HG03175 (cell line): ENCODE measurements around the gene TRAF3.
A peak's percentile ranks its signal among the peaks of the same experiment; 100 is the strongest.
"Not testable (repeated sequence)": the region's sequence is repeated elsewhere in the genome, so short reads cannot be mapped to it uniquely, and the experiment has no call there.

Experiments
- ATAC-seq: cut with Tn5 transposase; IDR thresholded peaks from one replicate; pipeline ENCODE4 v1.9.1; 2021; ENCODE audit warnings: mild to moderate bottlenecking, moderate library complexity; ENCODE audit not compliant: unreplicated experiment

Gene TRAF3

GRCh38 chr14:102750376-102750775 lies 26.9 kb upstream of the TRAF3 start:
- no peak for ATAC-seq

- no peak for ATAC-seq
These were observed 26.2 kb upstream of the TRAF3 start for GRCh38 chr14:102751088-102751487.

GRCh38 chr14:102752239-102752847 lies 24.9 kb upstream of the TRAF3 start:
- ATAC-seq, result no peak

GRCh38 chr14:102754370-102755262 lies 22.6 kb upstream of the TRAF3 start:
- no peak for ATAC-seq

DNA sequence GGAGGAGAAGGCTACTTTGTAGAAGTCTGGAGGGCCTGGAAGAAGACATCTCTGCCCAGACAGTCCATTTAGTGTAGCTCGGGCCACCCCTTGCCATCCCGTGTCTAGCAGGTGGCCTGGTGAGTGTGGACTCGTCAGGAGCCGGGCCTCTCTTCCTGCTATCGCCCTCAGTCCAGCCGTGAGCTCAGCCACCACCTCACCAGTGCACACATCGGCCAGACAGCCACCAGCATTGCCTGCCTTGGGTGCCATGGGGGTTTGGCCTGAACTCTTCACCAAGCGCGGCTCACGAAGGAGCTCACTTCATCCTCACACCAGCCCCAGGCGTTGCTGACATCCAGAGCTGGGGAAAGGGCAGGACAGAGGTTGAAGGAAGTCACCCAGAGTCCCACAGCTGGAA lies 19.6 kb upstream of the TRAF3 start:
- ATAC-seq, result no peak

DNA sequence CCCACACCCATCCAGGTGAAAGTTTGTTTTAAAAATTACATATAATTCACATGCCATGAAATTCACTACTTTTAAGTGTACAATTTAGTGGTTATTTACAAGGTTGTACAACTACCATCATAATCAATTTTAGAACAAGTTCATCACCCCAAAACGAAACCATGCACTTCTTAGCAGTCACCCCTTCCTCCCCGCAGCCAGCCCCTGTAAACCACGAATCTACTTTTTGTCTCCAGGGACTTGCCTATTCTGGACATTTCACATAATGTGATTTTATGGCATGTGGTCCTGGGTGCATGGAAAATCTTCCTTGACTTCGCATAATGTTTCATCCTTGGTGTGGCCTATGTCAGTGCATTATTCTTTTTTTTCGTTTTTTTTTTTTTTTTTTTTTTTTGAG lies 19.2 kb upstream of the TRAF3 start:
- no peak for ATAC-seq

DNA sequence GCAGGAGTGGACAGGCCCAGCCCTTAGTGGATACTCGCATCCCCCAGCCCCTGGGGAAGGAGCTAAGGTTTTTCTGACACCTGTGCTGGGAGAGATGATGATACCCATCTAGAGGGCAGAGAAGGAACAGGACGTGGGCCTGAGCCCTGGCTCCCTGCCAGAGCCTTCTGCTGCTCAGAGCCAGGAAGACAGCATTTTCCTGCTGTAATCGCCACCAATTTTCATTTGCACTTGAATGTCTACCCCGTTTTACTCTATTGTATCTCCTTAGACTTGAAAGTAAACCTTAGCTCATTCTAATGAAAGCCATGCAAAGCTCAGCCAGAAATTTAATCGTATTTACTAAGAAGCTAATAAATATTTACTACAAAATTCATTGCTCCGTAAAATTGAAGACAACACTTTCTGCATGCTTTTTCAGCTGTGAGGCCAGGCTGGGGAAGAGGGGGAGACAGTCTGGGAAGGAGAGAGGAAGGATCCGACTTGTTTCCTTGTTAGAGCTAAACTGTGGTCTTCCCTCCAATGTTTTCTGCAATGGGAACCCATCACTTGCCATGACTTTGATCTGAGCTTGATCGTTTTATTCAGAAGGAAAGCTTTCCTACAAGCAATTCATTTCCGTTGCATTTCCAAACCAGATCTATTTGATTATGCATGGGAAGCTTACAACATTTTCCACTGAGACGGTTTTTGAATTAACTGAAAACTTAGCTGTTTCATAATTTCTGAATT lies 17.6 kb upstream of the TRAF3 start:
- no peak for ATAC-seq

GRCh38 chr14:102760496-102761193 lies 16.6 kb upstream of the TRAF3 start:
- ATAC-seq, result no peak

DNA sequence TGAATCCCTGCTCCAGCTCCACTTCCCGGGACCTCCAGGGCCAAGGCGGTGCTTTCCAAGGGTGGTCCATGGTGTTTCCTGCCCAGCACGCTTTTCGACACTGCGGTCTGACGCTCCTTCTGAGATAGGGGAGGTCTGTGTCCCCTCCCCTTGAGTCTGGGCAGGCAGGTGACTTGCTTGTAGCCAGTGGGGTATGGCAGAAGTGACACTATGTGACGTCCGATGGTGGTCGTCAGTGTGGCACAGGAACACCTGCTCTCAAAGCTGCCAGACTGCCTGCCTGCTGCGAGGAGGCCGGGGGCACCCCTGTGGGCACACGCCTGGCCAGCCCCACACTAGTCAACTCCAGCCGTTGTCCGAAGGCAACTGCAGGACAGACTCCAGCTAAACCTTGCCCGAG lies 16.0 kb upstream of the TRAF3 start:
- ATAC-seq, result no peak

- ATAC-seq, result peak; percentile 52
These were observed 13.0 kb upstream of the TRAF3 start for GRCh38 chr14:102764220-102764671.

DNA sequence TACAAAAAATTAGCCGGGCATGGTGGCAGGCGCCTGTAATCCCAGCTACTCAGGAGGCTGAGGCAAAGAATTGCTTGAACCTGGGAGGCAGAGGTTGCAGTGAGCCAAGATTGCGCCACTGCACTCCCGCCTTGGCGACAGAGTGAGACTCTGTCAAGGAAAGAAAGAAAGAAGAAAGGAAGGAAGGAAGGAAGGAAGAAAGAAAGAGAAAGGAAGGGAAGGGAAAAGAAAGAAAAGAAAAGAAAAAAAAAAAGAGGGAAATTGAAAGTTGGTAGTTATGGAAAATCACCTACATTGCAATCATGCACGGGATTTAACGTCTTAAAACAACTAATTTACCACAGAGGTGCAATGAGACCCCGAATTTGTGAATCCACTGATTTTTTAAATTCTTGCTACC lies 11.5 kb upstream of the TRAF3 start:
- ATAC-seq, result not testable (repeated sequence)

DNA sequence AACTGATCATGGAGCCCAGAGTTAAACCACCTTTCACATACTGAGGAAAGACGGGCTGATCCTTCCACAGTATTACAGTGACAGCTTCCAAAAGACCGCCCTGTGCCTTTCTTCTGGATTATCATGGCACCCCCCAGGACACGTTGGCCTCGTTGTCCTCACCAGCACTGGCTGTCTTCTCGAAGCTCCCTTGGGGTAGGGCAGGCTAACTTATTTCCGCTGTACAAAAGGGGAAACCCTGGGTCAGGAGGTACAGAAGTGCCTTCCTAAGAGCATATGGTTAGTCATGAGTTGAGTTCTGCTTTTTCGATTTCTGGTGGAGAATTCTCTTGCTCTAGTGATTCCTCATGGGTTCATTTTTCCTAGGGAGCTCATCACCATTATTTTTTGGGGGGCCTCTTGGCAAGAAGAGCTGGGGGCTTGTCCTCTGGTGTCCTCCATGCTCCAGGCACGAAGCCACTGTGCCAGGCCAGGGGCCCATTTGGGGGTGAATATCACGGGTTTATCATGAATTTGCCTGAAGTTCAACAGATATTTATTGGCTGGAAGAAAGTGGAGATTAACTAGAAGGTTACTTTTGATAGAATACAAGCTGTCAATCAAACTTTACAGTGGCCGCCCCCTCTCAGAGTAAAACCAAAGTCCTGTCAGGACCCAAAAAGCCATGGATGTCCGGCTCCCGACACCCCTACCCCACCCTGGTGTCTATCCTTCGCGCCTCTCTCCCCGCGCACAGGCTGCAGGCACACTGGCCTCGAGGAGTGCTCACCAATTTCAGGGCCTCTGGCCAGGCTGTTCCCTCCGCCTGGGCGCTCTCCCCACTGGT lies 8.8 kb upstream of the TRAF3 start:
- ATAC-seq, result peak; percentile 66

- ATAC-seq, result no peak
These were observed 8.3 kb upstream of the TRAF3 start for GRCh38 chr14:102769049-102769327.

DNA sequence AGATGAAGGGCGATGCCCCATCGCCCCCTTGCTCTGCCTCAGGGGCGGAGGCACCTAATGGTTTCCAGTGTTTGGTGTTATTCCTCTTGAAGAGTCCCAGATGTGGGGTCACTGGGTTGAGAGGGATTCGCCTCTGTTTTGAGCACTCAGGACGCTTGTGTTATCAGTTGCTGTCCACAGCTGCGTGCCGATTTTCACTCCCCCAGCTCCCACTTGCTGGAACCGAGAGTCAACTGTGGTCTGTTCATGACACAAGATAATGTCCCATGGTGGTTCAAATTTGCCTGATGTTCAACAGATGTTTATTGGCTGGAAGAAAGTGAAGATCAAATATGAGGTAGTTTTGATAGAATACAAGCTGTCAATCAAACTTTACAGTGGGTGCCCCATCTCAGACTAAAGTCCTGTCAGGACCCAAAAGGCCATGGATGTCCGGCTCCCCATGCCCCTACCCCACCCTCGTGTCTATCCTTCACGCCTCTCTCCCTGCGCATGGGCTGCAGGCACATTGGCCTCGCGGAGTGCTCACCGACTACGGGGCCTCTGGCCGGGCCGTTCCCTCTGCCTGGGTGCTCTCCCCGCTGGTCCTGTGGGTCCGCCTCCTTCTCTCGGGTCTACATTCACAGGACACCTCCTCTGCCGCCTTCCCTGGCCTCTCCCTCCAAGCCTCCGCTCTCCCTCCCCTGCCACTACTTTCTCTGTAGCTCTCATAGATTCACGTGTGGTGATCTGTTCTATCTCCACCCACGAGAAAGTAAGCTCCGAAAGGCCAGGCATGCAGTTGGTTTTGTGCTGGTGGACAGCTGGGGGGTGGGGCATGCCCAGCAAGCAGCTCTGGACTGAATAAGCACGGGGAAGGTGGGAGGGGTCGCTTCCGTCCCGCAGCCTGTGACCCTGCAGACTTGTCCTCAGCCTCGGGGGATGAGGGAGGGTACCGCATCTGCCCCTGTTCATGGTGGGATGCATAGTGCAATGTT lies 6.8 kb upstream of the TRAF3 start:
- no peak for ATAC-seq

DNA sequence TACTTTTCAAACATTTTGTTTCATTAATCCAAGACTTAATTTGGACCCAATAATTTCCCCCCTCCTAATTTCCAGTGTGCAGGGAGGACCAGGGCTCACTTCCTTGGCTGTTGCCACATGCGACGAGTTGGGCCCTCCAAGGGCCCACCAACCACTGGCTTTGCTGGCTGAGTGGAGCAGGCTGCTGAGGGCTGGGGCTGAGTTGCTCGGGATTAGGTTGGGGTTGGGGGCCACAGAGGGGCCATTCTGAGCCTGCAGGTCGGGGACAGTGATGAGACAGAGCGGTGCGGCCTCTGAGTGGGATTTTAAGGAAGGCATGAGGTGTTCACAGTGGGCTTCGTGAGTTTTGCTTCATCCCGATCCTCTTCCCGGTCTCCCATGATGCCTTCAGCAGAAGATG lies 6.1 kb upstream of the TRAF3 start:
- ATAC-seq, result no peak

GRCh38 chr14:102772781-102773570 lies 4.3 kb upstream of the TRAF3 start:
- ATAC-seq, result no peak

DNA sequence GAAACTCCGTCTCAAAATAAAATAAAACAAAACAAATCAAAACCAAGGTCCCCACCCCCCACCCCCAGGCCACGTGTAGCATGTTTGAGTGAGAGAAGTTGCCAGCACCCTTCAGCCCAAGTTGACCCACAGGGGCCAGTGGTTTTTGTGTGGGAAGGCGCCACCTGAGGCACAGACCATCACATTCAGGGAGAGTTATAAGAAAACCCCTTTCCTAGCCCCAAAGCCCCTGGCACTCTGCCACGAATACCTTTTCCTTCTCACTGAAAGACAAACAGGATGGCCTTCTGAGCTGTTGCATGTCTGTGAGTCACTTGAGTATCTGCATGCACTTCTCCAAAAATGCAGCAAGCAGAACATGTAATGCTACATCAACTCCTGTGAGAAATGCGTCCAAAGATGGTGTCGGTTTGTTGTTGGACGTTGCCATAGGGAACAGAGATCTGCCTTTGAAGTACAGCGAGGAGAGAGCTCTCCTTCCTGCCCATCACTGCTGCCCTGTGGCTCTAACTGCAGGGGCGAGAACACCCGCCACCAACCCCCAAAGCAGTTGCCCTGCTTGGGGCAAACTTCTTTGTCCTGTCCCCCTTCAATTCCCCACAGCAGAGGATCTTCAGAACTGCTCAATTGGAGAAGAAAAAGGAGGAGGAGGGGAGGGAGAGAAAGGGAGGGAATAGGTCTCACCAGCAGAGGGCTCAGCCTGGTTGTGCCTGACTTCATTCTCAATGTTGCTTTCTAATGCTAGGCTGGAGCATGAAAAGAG lies 2.7 kb upstream of the TRAF3 start:
- ATAC-seq, result peak; percentile 42
